ENCODE data around the gene TTBK1.

TTBK1 gene

GRCh38 chr6:43256670-43257366 is 13.5 kb downstream of the TTBK1 start:
- no peak for DNase-seq

- no peak for DNase-seq
These were observed 14.3 kb downstream of the TTBK1 start for GRCh38 chr6:43257367-43258145.

DNA sequence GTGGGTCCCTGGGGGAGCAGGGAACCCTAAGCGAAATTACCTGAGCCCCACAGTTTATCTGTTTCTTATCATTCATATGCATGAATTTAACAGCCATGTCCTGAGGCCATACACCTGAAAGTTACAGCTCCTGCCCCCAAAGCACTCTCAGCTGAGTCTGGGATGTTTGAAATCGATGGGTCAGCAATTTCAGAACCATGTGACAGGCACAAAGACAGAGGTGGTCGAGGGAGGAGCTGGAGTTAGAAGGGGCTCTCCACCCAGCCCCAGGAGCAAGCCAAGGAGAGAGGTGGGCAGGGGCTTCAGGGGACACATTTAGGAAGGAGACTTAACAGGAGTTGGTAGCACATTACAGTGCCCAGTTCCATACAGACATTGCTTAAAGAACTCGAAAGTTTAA is 14.9 kb downstream of the TTBK1 start:
- DNase-seq, result no peak

DNA sequence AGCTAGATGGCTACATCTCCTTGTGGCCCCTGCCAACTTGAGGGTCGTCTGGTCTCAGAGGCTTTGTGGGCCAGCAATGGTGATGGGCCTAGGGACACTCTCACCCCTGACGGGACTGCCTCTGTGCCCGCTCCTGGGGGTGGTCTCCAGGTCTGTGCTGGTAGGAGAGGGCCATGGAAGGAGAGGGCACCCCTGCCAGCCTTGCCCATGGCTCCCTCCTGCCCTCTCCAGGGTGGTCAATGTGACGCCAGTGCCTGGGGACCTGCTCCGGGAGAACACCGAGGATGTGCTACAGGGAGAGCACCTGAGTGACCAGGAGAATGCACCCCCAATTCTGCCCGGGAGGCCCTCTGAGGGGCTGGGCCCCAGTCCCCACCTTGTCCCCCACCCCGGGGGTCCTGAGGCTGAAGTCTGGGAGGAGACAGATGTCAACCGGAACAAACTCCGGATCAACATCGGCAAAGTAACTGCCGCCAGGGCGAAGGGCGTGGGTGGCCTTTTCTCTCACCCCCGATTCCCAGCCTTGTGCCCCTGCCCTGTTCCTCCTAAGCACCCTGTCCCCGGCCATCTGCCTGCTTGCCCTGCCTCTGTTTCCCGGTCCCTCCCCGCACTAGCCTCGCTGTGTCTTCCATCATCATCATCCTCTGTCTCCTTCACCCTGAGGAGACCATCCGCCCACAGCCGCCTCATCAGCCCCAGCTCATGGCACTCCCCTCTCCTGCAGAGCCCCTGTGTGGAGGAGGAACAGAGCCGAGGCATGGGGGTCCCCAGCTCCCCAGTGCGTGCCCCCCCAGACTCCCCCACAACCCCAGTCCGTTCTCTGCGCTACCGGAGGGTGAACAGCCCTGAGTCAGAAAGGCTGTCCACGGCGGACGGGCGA is 15.8 kb downstream of the TTBK1 start:
- peak; percentile 12 for DNase-seq

GRCh38 chr6:43260791-43261190 is 17.5 kb downstream of the TTBK1 start:
- no peak for DNase-seq

GRCh38 chr6:43261198-43261597 is 17.9 kb downstream of the TTBK1 start:
- DNase-seq, result no peak

DNA sequence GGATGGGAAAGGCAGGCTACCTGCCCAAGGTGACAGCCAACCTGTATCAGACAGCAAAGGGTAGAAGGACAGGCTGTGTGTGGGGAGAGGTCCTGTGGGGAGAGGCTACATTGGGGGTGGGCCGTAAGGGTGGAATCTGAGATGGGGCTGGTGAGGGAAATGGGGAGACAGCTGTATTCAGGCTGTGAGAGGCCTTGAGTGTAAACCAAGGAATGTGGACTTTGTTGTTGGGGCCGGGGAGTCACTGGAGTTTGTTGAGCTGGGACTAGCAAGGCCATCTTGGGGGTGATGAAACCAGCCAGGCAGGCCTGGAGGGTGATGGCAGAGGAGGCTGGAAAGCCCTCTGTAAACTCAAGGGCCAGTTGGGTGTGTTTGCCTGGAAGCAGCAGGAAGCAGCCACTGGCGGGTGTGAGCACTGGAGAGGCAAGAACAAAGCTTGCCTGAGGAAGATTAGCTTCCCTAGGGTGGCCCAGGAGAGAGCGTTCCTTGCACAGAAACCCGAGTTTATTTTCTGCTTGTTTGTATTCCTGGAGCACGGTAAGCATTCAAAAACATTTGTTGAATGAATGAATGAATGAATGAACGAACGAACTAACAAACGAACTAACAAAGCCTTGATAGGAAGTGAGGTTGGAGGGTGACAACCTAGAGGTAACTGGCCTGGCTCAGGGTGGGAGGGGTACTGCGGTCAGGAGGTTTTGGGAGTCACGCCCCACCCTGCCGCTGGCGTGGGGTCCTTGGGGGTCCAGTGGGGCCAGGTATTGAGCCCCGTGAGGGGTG is 18.9 kb downstream of the TTBK1 start:
- no peak for DNase-seq

DNA sequence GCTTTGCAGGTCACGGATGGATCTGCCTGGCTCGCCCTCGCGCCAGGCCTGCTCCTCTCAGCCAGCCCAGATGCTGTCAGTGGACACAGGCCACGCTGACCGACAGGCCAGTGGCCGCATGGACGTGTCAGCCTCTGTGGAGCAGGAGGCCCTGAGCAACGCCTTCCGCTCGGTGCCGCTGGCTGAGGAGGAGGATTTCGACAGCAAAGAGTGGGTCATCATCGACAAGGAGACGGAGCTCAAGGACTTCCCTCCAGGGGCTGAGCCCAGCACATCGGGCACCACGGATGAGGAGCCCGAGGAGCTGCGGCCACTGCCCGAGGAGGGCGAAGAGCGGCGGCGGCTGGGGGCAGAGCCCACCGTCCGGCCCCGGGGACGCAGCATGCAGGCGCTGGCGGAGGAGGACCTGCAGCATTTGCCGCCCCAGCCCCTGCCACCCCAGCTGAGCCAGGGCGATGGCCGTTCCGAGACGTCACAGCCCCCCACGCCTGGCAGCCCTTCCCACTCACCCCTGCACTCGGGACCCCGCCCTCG is 19.6 kb downstream of the TTBK1 start:
- no peak for DNase-seq

- DNase-seq, result peak; percentile 82
These were observed 20.3 kb downstream of the TTBK1 start for GRCh38 chr6:43263314-43264178.

DNA sequence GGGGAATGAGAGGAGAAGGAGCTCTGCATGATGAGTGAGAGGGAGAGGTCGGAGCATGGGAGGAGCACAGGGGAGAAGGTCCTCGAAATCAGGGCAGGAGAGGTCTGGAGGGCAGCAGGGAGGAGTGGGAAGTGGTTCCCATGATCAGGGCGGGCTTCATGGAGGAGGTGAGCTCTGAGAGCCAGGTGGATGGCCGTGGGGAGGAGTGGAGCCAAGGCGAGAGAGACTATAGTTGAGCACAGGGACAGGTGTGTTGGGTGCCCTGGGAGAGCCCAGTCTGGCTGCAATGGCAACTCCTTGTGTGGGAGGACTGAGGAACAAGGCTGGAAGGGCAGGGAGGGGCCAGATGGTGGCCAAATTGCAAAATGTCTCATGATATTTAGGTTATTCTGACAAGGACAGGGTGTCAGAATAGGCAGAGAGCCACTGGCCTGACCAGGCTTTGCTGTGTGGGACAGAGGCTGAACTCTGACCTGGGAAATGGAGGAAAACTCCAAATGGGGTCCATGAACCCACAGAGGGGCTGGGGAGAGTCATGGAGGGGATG is 21.4 kb downstream of the TTBK1 start:
- DNase-seq, result no peak

GRCh38 chr6:43265564-43265963 is 22.3 kb downstream of the TTBK1 start:
- DNase-seq, result no peak

- no peak for DNase-seq
These were observed 24.5 kb downstream of the TTBK1 start for GRCh38 chr6:43267619-43268354.

GRCh38 chr6:43268355-43268700 is 25.0 kb downstream of the TTBK1 start:
- DNase-seq, result no peak

DNA sequence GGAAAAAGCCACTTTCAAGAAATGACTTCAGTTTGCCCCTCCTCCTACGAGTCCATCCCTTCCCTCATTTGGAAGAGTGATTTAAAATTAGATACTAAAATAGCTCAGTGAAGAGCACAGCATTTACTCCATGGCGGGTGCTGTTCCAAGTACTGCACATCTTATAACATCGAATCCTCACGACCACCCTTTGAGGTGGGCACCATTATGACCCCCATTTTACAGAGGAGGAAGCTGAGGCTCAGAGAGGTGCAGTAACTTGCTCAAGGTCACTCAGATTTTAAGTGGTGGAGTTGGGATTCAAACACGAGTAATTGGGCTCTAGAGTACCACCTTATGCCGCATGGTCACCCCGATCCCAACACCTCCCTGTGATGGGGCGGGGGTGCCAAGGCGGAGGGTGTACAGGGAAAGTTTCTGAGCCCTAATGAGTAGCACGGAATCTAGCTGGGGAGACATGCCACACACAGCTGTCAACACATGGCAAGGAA is 25.5 kb downstream of the TTBK1 start:
- DNase-seq, result no peak

GRCh38 chr6:43269273-43270007 is 26.2 kb downstream of the TTBK1 start:
- no peak for DNase-seq

DNA sequence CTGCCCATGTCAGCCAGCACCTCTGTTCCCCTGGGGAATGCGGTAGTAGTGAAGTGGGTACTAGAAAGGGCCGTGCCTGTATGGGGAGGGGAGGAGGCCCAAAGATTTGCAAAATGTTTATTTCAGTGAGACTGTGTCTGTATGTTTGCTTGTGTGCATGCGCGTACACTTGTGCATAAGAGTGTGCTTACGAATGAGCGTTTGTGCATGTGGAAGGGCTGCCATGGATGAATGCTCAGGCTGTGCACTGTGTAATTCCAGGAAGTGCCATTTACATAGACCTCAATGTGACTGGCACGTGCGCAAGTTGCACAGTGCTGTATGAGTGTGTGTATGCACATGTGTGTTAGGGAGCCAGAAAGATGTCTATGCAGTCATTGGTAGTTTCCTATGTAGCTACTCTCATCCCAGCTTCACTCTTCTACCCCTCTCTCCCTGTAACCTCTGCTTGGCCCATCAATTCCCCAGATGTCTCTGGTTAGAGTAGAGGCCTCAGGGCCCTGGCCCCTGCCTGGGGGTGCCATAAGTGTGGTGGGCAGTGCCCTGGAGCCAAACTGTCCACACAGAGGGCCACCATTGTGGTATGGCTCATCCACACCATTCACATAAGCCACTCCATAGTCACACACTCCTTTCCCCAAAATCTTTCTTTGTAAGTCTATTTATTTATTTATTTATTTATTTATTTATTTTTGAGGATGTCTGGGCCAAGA is 28.0 kb downstream of the TTBK1 start:
- DNase-seq, result peak; percentile 8

GRCh38 chr6:43271944-43272343 is 28.7 kb downstream of the TTBK1 start:
- peak; percentile 8 for DNase-seq

DNA sequence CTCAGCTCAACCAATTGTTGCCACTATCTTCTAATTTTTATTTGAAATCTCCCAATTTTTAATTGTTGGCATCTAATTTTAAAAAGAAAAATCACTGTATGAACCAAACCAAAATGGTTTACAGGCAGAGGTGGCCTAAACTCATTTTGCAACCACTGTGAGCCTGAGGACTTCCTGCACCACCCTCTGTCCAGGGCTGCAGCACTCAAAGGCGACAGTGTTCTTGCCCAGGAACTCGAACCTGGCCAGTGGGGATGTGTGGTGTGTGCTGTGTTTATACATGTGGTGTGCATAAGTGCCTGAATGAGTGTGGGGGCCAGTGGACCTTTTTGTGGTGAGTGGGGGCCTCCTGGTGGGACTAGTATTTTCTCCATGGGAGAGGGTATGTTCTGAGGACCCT is 30.4 kb downstream of the TTBK1 start:
- DNase-seq, result peak; percentile 8

Data from femur (tissue), 1 donor.